Measurements from ENCODE around the gene TECTA.

GRCh38 chr11:121163658-121164308 lies 62.7 kb downstream of the TECTA start:
- TF ChIP-seq CTCF (IDR thresholded peaks at IDR 0.05): no peak
- no peak for TF ChIP-seq POLR2A (IDR thresholded peaks at IDR 0.05)
- no peak for TF ChIP-seq EP300 (IDR thresholded peaks at IDR 0.05)

Data from tibial nerve (tissue), 4 donors.